Measurements from ENCODE around the gene MRPL55.
A peak's percentile ranks its signal among the peaks of the same experiment; 100 is the strongest.
"Not testable (repeated sequence)": the region's sequence is repeated elsewhere in the genome, so short reads cannot be mapped to it uniquely, and the experiment has no call there.

Gene MRPL55

DNA sequence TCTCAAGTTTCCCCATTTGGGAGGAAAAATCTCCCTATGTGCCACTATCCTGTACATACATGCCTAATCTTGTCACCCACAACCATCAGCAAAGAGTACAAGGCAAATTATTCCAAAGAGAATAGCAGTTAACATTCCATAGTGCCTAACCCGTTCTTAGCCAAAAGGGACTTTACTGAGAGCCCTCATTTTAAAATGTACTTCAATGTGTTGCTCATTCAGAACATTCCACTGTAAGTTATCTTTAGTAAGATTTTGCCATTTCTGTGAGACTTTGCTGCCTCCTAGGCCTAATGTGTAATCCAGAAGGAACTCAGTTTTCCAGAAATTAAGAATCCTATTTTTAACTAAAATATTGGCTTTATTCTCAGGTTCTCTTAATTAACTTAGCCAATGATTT is 11.3 kb upstream of the MRPL55 start:
- no peak for DNase-seq

DNA sequence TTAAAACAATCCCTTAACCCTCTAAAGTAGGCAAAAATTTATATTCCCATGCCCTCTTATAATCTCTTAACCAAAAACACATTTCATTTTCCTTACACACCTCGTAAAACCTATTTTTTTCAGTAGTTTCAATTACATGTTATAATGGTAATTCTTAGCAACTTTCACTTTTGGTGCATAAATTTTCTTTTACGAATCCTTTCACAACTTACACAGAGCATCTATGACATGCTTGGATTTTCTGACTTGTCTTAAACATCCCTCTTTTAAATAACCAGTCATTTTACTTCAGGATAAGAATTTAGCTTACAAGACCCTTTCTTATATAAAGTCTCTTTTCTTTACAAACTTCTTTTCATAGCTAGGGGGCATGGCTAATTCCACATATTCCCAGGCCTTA is 8.9 kb upstream of the MRPL55 start:
- DNase-seq, result no peak

DNA sequence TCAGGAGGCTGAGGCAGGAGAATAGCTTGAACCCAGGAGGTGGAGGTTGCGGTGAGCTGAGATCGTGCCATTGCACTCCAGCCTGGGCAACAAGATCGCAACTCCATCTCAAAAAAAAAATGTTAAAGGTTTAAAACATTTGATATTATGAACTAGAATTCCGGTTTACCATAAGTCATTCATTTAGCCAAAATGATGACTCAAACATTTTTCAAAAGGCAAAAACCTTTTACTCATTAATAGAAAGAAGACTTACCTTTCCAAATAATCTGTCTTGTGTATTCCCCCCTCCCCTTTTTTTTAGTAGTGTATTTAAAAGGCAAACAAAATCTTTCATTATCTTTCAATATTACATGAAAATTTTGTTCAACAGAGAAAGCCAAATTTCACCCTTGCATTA is 8.2 kb upstream of the MRPL55 start:
- DNase-seq, result no peak

DNA sequence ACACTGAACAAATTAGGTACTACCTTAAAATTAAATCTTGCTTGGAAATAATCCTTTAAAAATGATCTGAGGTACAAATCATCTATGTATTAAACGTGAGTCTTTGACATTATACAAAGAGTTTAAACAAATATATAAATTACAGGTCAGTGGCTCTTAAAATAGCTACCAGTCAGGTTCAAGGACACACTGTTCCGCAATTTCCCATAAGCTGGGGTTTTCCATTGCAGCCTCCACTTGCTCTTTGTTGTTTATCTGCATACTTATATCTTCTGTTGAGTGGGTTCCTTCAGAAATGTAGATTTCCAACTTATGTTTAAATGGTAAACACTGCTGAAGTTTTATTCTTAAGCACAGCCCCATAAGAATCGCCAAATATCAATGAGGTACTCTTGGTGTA is 5.7 kb upstream of the MRPL55 start:
- no peak for DNase-seq

DNA sequence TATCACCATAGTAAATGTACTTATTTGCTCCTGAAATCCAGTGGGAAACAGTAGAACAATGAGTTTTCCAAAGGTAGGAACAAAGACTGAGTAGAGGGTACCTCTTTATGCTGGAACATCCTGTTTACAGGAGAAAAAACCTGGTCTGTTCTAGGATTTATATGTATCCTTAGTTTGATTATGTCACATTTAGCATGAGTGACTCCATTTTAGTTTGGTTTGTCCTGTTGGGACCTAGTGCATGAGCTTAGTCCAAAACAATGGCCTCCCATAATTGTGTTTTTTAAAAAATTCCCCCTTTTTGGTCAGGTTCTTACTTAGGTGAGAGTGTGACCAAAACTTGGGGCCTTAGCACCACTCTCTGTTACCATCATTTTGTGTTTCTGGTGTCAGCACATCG is 3.5 kb upstream of the MRPL55 start:
- DNase-seq, result no peak

DNA sequence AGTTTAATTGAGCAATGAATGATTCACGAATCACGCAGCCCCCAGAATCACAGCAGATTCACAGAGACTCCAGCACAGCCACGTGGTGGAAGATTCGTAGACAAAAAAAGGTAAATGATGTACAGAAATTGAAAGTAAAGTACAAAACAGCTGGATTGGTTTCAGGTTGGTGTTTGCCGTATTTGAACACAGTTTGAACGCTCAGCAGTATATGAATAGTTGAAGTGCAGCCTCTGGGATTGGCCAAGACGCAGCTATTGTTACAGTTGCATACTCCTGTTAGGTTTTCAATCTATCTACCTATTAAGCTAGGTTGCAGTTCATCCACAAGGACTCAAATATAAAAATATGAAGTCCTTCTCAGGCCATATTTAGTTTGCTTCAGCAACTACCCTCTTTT is 3.1 kb upstream of the MRPL55 start:
- DNase-seq, result no peak

DNA sequence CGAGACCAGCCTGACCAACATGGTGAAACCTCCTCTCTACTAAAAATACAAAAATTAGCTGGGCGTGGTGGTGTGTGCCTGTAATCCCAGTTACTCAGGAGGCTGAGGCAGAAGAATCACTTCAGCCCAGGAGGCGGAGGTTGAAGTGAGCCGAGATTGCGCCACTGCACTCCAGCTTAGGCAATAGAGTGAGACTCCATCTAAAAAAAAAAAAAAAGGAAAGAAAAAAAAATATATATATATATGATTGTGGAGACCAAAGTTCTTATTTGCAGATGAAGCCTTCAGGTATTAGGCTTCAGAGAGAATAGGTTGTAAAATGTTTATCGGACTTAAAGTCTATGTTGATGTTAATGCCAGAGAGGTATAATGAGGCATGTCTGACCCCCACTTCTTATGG is 2.2 kb upstream of the MRPL55 start:
- not testable (repeated sequence) for DNase-seq

DNA sequence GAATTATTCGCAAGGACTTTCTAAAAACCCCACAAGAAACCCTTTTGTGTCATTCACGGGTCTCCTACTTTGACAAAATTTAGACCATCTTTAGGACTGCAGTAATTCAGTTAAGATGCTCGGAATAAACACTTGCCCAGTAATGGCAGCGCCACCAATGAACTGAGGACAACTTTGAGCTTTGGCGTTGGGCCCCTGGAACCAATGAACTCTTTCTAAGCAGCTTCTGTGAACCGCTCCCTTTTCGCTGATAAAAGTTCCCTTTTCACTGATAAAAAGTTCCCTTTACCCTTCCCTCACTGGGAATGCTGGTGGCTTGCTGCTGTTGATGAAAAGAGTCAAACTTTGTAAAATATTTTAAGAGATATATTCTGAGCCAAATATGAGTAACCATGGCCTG is 1.5 kb upstream of the MRPL55 start:
- DNase-seq, result no peak

DNA sequence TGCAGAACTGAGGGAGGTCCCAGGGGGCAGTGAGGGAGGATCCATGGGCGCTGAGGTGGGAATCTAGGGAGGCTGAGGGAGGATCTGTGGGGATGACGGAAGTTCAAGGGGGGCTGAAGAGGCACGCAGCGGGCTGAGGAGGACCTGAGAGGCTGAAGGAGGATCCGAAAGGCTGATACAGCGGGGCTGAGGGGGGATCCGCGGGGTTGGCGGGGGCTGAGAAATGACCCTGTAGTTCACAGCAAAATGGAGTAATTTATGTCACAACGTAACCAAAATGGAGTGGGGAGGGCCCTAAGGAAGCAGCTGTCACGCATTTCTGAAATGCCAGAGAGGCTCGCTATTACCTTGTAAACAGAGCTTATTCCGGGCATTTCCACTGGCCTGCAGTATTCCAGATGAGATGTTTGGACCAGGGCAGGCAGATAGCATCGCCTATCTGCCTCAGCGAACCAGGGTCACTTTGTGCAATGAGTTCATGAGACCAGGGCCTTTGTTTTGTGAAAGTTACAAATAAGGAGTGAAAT is 926 bp upstream of the MRPL55 start:
- no peak for DNase-seq

DNA sequence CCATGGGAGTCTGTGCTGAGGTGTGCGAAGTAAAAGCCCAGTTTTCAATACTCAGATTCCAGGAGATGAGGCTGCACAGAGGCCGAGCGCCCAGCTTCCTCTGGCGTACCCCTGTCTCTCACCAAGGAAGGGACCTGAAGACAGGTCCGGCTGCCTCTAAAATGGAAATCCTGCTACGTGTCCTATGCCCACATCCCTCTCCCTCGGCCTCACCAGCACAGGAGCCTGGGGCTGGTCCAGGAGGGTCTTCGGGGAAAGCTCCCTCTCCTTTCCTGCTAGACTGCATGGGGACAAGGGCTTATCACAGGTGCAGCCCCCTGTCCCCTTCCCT is 392 bp downstream of the MRPL55 start:
- DNase-seq, result no peak

DNA sequence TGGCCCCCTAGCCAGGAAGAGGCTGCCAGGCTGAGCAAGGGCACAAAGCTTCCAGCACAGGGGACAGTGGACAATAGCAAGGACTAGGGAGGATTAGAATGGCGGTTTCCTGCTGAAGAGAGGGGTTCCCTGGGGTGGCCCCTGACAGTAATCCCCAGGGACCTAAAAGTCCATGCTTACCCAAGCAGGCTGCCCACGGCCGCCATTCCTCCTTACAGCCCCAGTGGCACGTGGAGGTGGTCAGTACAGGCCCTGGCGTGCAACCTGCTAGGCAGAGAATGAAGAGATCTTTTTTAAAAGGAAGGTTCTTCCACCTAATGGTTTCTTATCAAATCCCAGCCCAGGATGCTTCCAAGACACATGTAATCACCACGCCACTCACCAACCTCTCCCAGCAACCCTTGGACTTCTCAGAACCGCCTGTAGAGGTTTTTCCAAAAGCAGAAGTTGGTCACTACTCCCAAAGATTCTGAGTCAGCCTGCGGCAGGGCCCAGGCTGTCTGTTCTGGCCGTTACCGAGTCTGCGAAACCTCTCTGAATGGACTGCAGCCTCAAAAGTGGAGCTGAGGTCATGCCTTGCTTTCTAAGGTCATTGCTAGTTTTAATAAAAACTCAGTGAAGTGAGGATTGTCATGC is 926 bp downstream of the MRPL55 start:
- DNase-seq, result no peak

DNA sequence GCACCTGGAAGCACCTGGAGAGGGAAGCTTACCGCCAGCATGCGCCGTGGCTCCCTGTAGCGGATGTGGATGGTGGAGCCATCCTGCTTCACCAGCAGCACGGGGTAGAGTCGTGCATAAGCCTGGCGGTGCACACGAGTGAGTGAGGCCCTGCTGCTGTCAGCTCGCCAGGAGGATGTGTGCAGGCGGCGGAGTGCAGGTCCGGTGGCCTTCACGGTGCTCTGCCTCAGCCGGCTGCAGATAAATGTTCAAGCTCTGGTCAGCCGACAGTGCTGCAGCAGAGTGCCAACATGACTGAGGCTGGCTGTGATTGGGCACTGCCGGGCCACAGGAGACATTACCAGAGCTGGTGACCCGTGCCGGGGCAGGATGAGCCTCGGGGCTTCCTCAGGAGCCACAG is 1.5 kb downstream of the MRPL55 start:
- DNase-seq, result no peak

DNA sequence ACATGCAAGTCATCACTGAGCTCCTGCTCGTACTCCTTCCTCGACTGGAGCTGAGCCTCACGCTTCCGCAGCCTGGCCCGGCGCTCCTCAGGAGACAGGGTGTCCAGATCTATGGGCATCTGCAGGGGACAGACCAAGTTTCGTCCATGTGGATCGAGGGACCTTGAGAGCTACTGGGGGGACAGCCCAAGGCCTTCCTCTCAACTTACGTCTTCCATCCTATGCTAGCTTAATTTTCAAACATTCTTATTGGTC is 2.4 kb downstream of the MRPL55 start:
- DNase-seq, result no peak

DNA sequence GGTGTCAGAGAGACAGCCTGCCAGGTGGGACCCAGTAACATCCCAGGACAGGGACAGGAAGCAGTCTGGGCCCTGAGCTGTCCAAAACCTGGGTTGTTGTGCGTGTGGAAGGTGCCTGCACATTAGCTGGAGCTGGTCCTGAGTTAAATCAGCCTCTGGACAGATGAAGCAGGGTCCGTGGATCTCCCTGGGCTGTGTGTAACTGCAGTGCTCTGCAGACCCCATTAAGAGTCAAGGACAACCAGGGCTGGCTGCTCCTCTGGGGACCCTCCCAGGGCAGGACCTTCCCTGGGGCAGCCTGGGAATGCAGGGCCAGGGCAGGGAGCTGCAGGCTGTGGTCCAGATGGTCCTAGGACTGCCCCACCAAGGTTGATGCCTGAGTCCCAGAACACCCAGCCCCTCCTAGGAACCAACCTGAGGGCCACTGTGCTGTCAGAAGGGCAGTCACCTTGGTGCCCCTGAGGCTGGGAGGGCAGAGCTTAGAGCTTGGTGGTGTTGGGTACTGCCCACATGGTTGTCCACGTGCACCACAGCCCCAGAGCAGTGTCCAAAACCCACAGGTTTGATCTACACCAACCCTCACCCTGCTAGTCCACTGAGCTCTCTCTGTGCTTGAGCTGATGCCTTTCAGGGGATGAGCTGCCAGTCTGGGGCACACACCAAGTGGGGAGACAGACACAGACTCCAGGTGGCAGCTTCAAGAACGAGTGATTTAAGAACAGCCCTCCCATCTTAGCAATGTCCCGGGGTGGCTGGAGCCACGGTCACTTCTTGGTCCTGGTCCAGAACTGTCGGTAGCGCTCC is 2.9 kb downstream of the MRPL55 start:
- DNase-seq, result no peak

DNA sequence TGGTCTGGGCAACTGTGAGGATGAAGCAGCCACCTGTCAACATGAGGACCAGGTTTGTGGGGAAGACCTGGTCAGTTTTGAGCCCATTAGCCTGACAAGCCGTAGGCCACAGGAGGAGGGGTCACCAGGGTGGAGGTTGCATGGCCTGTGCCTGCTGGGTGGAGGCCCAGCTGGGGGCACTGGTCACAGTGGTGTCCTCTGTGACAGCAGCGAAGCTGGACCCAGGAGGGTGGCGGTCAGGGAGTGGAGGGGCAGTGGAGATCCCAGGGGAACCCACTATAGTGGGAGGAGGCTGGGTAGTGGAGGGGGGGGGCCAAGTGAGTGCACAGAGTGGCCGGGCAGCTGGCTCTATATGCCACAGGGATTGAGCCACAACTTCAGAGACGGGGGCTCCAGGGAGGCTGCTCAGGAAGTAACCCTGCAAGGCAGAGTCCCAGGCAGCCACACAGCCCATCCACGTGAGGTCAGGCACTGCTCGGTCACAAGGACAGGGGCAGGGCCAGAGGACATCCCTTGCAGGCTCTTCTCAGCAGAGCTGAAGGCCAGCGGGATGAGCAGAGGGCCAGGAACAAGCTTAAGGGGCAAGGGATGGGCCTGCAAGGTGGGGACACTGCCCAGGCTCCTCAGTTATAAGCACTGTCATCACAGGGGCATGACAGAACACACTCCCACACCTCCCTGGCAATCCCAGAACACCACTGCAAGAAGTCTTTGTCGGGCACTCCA is 3.7 kb downstream of the MRPL55 start:
- DNase-seq, result no peak

DNA sequence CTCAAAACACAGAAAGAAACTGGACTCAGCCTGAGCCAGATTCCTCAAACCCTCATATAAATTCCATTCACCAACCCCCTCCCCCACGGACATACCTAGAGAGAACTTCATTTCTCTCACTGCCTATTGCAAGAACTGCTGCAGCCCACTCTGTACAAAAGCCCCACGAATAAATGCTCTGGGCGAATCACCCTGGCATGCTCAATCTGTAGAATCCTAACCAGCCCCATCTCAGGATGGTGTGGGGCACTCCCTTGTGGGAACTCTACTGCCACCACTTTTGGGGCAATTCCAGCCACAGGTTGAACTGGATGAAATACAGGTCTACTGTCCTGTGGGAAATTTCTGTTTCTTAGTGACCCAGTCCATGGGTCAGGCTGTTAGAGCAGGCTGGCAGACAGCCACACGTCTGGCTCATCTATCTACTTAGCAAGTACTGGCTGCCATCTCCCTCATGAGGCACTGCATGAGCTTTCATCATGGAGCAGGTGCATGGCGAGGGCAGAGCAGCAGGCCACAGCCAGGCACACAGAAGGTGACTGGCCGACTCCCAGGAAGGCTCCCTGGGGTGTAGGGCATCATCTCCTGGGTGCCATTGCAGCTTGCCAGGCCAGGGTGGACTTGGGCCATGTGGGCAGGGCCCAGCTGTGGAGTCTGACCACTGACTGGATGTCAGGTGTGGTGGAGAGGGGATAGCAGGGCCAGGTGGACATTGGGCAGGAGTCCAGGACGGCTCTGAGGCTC is 4.4 kb downstream of the MRPL55 start:
- DNase-seq, result no peak

DNA sequence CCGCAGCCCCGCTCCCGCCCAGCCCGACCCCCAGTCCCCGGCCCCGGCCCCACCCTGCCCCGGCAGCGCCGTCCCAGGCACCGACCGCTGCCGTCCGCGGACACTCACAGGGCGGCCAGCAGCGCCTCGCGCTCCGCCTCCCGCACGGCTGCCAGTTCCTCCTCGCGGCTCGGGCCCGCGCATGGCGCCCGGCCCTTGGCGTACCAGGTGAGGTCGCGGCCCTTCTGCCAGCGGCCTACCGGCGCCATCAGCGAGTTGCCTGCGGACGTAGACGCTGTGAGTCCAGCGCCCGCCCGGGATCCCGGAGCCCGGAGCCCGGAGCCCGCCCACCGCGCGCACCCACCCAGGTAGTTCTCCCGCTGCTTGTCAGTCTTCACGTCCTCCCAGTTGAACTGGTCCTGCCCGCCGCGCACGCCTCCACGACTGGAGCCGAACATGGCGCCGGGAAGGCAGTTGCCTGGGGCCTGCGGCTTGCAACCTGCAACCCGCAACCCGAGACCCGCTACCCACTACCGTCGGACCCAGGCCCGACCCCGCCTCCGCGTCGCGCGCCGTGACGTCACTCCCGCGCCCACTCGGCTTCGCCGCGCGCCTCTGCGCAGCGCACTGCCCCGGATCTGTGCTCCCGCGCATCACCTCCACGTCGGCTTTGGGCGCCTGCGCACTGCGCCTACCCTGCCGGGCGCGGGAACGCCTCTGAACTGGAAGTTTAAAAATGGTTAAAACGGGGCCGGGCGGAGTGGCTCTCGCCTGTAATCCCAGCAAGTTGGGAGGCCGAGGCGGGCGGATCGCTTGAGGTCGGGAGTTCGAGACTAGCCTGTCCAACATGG is 6.1 kb downstream of the MRPL55 start, which contains the start of gene C1orf35:
TSS of gene C1orf35 (minus strand) at position 535 of the 830 bp plus-strand sequence. CDS start at position 437, 98 bp downstream.
- DNase-seq, result peak; percentile 94

DNA sequence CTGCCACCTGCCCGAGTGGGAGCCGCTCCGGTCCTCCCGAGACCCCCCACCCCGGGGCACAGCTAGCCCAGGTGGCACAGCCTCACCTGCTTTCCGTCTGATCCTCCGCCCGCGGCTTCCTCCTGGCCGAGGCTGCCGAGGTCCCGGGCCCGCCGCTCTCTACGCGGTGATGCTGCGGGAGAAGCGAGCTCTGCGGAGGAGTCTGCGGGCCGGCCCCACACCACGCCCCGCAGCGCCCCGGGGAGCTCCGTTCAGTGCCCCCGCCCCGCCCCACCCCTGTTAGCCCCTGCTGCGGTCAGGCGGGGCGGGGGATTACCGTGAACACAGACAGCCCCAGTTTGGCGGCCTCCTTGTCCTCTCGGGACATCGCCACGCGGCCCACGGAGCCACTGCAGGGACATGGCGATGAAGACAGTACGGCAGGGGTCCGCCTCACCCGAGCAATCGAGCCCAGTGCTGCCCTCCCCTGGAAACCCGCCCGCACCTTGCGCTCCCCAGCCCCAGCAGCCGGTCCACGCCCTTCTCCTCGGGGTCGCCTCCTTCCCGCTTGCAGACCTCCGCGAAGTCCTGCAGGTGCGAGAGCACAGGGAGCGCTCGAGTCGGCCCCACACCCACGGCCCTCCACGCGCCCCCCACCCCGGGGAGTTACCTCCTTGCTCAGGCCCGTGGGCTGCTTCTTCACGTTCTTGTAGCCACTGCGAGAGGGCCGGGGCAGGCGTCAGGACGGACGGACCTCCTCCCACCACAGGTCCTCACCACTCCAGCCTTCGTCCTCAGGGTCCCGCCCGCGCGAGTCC is 6.9 kb downstream of the MRPL55 start:
- DNase-seq, result peak; percentile 59

DNA sequence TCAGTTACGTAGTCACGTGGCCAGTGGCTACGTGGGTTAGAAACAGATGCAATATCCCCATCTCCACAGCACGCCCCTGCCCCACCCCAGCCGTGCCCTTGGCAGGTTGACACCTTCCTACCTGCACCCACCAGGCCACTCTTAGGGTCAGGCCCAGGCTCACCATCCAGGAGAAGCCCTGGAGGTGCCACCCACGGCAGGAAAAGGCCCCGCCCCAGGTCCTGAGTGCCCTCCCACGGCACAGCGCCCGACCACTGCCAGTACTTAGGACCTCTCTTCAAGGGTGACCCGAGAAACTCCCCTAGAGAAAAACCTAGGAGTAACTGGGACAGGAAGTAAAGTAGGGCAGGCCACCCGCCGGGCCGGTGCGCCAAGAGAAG is 7.5 kb downstream of the MRPL55 start:
- DNase-seq, result no peak

DNA sequence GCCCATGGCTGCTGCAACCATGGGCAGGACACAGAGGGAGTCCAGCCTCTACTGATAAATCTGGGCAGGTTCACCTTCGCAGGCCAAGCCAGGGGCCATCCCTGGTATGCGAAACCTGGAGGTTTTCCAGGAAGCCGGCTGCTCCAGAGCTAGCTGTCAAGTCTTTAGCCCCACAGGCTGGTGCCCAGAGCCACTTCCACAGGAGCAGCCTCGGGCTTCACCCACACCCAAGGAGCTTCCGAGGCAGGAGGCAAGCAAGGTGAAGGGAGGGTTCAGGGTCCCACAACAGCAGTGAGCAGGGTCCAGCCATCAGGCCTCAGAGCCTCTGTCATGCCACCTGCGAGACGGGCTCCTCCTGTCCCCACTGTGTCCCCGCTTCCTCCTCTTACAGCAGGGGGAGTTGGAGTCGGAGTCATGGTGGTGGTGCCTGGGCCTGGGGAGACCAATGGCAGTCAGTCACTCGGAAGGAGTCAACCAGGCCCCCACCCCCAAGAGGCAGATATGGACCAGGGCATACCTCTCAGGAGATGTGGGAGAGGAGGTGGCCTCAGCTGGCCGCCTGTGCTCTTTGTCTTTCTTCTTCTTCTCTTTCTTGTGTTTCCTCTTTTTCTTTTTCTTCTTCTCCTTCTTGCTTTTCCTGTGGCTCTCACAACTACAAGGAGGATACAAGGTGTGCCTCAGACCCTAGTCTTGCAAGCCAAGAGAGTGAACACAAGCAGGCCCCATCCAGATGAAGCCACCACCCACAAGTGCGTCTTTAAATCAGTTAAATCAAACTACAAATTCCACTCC is 8.1 kb downstream of the MRPL55 start:
- DNase-seq, result no peak

DNA sequence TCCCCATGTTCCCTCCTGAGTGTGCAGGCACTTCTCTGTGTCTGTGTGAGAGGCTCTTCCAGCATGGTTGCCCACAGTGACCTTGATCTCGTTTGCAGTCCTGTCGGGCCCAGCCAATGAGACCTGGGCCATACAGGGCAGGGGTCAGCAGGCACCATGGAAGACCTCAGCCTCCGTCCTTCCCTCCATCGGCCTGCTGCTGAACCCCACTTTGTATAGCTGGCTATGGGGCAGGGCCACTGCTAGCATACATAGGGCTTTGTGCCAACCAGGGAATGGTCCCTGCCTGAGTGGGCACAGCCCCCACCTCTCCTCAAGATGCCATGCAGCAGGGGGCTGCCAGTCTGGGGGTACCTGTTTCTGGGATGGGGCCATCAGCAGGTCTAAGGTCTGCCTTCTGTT is 9.8 kb downstream of the MRPL55 start:
- no peak for DNase-seq
